ENCODE results near the gene GPX4.
A peak's percentile ranks its signal among the peaks of the same experiment; 100 is the strongest.
"Not testable (repeated sequence)": the region's sequence is repeated elsewhere in the genome, so short reads cannot be mapped to it uniquely, and the experiment has no call there.

Gene GPX4

DNA sequence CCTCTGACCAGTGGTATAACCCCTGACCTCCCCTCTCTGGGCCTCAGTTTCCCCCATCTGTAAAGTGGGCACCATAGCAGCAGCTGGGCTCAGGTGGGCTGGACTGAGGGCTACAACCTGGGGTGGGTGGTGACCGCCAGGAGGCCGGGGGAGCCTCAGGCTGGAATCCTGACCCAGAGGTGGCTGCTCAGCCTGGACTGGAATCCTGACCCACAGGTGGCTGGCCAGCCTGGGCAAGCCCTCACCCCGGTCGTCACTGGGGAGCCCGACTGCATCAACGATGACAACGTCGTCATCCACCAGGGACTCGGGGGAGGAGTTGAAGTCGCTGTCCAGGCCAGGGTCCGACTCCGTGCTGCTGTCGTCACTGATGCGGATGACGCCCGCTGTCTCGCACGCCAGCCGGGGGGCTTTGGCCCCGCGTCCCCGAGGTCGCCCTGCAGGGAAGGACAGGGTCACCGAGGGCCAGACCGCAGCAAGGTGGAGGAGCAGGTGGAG lies 10.2 kb downstream of the GPX4 start:
- no peak for DNase-seq (ENCODE audit: low spot score)

DNA sequence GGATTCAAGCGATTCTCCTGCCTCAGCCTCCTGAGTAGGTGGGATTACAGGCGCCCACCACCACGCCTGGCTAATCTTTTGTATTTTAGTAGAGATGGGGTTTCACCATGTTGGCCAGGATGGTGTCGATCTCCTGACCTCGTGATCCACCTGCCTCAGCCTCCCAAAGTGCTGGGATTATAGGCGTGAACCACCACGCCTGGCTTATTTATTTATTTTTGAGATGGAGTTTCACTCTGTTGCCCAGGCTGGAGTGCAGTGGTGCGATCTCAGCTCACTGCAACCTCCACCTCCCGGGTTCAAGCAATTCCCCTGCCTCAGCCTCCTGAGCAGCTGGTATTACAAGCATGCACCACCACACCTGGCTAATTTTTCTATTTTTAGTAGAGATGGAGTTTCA lies 10.9 kb downstream of the GPX4 start:
- DNase-seq (ENCODE audit: low spot score) = not testable (repeated sequence)

- DNase-seq (ENCODE audit: low spot score) = no peak
These were observed 12.0 kb downstream of the GPX4 start for GRCh38 chr19:1115646-1116420.

DNA sequence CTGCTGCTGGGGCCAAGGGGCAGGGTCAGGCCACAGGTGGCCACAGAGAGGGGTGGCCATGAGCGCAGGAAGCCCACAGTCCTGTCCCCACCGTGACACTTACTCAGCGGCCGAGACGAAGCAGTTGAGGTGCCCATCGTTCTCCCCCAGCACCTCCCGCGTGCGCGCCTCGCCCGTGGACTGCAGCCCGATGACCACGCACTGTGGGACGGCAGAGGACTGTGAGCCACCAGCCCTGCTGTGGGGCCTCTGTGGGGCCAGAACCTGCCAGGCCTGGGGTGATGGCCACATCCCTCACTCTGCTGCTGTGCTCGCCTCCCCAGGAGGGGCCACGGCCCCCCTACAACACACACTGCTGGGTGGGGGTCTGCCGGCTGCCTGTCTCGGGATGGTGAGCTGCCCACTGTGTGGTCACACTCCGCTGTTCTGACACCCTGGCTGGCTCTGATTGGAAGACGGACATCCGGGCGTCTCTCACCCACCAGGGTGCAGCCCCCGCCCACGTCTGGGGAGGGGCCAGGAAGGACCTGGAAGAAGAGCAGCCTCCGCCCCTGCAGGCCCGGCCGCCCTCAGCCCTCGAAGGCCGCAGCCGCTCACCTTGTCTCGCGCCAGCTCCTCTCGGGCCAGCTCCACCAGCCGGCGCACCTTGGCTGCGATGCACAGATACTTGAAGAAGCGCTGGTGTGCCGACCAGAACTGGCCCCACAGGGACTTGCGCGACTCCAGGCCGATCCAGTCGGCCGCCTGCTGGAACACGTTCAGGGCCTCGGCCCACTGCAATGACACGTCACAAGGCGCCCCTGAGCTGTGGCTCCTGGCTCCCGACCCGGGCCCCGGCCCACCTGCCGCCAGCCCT lies 13.2 kb downstream of the GPX4 start:
- DNase-seq (ENCODE audit: low spot score) = no peak

GRCh38 chr19:1117654-1118053 lies 13.9 kb downstream of the GPX4 start:
- no peak for DNase-seq (ENCODE audit: low spot score)

DNA sequence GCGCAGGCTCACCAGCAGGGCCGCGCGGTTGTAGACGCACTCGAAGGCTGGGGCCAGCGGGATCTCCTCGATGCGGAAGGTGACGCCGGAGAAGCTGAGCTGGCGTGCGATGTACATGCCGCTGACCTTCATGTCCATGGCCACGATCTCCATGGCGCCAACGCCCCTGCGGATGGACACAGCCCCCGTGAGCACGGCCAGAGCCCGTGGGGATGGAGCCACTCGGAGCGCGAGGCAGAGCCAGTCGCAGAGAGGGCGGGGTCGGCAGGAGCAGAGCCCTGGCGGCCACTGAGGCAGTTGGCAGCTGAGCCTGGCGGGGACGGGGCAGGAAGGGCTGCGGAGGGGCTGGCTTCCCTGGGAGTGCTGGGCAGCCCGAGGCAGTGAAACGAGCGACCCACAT lies 15.2 kb downstream of the GPX4 start:
- DNase-seq (ENCODE audit: low spot score) = no peak

- no peak for DNase-seq (ENCODE audit: low spot score)
These were observed 15.9 kb downstream of the GPX4 start for GRCh38 chr19:1119475-1120217.

DNA sequence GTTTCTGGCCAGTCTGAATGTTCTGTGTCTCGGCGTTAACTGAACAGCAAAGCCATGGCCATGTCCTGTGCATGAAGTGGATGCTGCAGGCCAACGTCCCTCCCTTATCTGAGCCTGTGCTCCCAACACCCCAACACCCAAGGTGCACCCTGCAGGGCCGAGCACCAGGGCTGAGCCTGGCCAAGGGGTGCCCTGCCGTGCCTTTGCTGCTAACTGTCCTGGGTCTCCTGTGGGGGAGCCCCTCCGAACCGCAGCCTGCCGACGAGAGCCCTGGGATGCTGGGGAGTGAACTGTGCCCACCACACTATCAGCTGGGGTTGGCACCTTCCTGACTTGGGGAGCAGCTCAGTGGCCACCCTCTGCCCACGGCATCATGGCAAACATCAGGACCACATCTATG lies 17.6 kb downstream of the GPX4 start:
- no peak for DNase-seq (ENCODE audit: low spot score)

DNA sequence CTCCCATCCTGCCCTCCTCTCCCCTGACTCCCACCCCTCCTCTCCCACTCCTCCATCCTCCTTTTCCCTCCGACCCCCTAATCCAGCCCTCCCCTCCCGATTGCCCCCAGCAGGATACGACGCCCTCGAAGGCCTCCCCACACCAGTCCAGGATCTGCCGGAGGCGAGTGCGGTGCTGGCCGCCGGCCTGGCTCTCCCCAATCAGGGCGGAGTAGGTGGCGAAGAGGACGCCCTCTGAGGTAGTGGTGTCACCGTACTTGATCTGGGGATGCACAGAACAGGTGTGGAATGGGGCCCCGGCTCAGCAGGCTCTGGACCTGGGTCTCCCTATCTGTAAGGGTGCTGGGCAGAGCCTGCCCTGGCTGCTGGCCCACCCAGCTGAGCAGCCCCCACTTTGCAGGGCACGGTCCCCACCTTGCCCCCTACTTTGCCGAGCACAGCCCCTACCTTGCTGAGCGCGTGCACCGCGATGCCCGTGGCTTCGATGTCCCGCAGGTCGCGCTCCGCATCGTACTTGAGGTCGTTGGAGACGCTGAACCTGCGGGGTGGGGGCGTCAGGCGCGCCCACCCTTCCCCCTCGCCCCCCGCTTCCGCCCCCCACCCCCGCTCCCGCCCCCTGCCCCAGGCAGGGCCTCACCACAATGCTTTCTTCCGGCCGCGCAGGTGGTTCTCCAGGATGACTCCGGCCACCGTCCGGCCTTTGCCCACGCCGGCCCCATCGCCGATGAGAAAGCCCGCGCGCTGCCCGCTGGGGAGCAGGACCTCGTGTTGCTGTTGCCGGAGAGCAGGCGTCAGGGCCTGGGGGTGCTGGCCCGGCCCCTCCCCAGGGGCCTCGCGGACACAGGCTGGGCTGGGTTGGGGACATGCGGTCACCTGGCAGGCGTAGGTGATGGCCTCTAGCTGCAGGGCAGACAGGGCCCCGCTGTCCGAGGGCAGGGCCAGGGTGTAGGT lies 18.5 kb downstream of the GPX4 start:
- DNase-seq (ENCODE audit: low spot score) = no peak

DNA sequence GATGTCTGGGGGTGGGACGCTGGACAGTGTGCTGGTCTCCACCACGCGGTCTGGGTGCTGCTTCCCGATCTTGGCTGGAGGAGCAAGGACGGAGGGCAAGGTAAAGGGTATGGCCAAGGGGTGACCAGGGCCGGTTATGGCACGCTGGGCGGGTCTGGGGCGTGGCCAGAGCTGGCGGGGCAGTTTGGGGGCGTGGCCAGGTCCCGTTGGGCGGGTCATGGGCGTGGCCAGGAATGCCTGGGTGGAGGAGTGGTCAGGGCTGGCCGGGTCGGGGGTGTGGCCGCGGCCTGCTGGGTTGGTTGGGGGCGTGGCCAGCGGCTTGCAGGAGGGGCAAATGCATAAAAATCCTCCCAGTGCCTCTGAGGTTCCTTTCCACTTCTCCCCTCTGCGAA lies 19.2 kb downstream of the GPX4 start:
- peak; percentile 90 for DNase-seq (ENCODE audit: low spot score)

DNA sequence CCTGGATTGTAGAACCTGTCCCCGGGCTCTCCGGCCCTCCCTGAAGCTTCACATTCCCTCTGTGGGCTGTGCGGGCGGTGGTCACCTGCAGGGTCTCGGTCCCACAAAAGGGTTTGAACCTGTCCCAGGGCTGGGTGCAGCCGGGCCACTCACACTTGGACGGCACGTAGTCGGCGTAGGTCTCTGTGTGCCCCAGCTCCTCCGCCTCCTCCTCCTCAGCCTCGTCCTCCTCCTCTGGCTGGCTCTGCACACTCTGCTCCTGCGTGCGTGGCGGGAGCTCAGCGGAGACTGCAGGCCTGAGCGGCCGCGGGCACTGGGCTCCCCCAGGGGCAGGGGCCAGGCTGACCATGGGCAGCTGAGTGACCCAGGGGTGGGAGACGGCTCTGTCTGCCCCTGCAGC lies 19.6 kb downstream of the GPX4 start:
- no peak for DNase-seq (ENCODE audit: low spot score)

- DNase-seq (ENCODE audit: low spot score) = no peak
These were observed 20.3 kb downstream of the GPX4 start for GRCh38 chr19:1123885-1124677.

DNA sequence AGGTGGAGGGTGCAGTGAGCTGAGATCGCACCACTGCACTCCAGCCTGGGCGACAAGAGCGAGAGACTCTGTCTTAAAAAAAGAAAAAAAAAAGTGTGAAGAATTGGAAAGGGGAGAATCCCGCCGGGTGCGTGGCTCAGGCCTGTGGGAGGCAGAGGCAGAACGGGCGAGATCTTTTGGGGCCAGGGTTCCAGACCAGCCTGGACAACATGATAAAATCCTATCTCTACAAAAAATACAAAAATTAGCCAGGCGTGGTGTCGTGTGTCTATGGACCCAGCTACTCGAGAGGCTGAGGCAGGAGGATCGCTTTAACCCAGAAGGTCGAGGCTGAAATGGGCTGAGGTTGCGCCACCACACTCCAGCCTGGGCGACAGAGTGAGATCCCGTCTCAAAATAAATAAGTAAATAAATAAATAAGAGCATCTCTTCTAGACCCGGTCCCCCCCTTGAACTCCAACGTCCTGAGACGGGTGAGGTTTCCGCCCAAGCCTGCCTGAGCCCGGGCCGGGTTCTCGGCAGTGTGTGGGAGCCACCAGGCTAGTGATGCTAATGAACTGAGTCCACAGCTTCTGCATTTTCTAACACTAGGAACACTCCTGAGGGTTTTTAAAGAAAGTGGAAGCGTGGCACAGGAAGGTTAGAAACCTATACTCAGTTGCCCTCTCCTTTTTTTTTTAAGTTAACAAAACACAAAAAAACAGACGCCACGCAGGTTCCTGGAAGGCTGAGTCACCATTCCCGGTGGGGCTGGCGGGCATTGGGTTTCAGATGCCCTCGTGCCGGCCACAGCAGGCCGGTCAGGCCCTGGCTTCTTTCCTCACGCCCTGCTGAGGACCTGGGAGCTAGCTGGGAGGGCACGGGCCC lies 22.0 kb downstream of the GPX4 start:
- no peak for DNase-seq (ENCODE audit: low spot score)

DNA sequence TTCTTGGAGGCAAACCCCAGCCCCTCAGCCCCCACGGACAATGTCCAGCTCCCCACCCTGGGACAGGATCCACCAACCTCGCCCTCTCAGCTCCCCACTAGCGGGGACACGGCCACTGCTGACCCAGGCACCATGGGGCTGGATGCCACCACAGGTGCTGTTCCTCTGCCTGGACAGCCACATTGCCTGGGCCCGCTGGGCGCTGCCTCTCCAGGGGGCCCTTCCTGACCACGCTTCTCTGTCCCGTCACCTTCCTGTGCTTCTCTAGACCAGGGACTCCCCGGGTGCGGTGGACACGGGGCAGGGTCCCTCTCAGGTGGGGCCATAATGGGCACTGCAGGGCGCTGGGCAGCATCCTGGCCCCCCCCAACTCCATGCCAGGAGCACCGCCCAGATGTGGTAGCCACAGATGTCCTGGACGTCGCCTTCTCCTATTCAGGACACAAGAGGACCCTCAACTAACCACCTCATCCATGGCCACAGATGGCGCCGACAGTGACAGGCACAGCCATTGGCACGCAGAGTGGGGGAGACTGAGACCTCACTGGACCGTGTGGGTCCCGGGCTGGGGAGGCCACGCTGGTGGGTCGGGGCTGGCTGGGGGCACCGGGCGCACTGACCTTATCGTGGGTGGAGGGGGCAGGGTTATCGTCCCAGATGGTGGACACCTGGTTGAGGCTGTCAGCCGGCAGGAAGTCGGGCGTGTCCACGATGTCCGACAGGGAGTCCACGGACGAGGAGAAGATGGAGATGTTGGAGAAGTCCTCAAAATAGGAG lies 23.4 kb downstream of the GPX4 start:
- DNase-seq (ENCODE audit: low spot score) = no peak

- DNase-seq (ENCODE audit: low spot score) = no peak
These were observed 24.3 kb downstream of the GPX4 start for GRCh38 chr19:1128106-1128505.

DNA sequence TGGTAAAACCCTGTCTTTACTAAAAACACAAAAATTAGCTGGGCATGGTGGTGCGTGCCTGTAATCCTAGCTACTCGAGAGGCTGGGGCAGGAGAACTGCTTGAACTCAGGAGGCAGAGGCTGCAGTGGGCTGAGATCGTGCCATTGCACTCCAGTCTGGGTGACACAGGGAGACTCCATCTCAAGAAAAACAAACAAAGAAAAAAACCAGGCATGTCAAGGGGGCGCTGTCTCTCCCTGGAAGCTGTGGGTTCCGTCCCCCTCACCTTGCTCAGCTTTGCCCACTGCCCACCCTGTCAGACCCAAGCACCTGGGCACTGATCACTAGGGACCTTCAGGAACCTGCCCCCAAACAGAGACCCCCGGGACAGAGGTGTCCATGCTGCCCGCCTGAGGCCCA lies 25.3 kb downstream of the GPX4 start:
- not testable (repeated sequence) for DNase-seq (ENCODE audit: low spot score)

GRCh38 chr19:1129535-1129934 lies 25.7 kb downstream of the GPX4 start:
- DNase-seq (ENCODE audit: low spot score) = no peak

DNA sequence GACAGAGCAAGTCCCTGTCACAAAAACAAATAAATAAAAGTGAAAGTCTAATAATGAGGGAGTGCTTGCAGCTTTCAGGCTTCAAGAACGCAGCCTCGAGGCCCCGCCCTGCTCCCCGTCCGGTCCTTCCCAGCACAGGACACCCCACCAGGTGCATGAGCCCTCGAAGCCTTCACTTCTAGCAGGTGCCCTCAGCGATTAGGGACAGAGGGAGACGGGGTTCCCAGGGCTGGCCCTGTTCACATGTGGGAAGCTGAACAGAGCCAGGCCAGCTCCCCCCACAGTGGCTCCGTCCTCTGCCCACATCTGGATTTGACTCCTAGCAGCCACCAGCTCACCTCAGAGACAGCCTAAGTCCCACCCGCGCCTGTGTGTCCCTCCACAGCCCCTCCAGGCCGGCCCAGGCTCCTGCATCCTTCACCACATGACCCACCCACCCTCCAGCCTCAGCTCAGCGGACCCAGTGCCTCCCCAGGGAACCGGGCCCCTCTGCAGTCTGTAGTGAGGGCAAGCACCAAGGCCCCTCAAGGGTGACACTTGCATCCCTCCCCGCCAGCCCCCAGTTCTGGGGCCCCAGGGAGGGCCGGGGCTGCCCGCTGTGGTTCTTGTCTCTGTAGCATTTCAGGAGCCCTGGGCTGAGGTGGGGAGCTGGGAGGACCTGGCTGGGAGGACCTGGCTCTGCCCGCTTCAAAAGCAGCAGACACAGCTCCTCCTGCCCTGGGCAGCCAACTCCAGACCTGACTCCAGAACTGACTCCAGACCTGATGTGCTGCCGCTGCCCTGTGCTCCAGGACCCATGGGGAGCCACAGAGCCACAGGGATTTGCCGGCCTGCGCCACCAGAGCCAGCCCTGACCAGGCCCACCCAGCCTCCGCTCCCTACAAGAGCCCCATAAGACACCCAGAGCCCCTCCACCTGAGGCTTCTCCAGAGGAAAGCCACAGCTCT lies 27.2 kb downstream of the GPX4 start:
- no peak for DNase-seq (ENCODE audit: low spot score)

Data from hepatic stellate cell (primary cell).